IMR-90 (cell line): Measurements from ENCODE around the gene PSMC3. TPM values are rescaled to one million over a fixed set of nuclear protein-coding genes. Genes with fewer than 3 reads are reported as not detected.

Source experiments
- ATAC-seq: fragments of 200-7000 bp; cut with Tn5 transposase; 2 replicates; pipeline ENCODE4 v1.9.1; 2020; ENCODE audit warnings: low read depth, mild to moderate bottlenecking, moderate library complexity
- BruUV-seq: library from RNA; stranded (reverse); fragments of 400-500 nt; replicated peaks from 2 replicates; lab custom pipeline; 2021; lab: Mats Ljungman, UMichigan
- CTCF ChIA-PET: fragments of 300-600 bp; formaldehyde crosslinking; extraction: SDS; loops from one replicate; lab custom pipeline; 2021; ENCODE audit warnings: antibody characterized with exemption; lab: Yijun Ruan, JAX
- POLR2A ChIA-PET: fragments of 300-600 bp; sonication (Branson Sonifier 250); formaldehyde crosslinking; loops from one replicate; lab custom pipeline; 2022; ENCODE audit warnings: antibody characterized with exemption; ENCODE audit not compliant: unreplicated experiment; lab: Charles Lee
- DNase-seq: peaks from one replicate; pipeline ENCODE4 v3.0.0; 2013
- H2AFZ ChIP-seq: replicated peaks from 2 replicates; pipeline ENCODE3; 2013; ENCODE audit warnings: low read length, mild to moderate bottlenecking; ENCODE audit not compliant: poor library complexity
- H2AK5ac ChIP-seq: 2 replicates; pipeline ENCODE4 v1.6.1; 2013; ENCODE audit warnings: low read depth, low read length, inconsistent platforms
- H2AK9ac ChIP-seq: replicated peaks from 2 replicates; pipeline ENCODE3; 2013; ENCODE audit warnings: mild to moderate bottlenecking, low read depth, low read length, moderate library complexity; ENCODE audit not compliant: poor library complexity
- H2BK120ac ChIP-seq: 2 replicates; pipeline ENCODE4 v1.6.1; 2013; ENCODE audit warnings: low read depth, low read length, inconsistent platforms
- H2BK15ac ChIP-seq: 3 replicates; pipeline ENCODE4 v1.6.1; 2013; ENCODE audit warnings: low read depth, low read length, inconsistent platforms
- H2BK20ac ChIP-seq: 2 replicates; pipeline ENCODE4 v1.6.1; 2013; ENCODE audit warnings: low read depth, mild to moderate bottlenecking, inconsistent platforms, low read length, moderate library complexity
- H2BK5ac ChIP-seq: 2 replicates; pipeline ENCODE4 v1.6.1; 2013; ENCODE audit warnings: mild to moderate bottlenecking, low read depth, low read length, inconsistent platforms; ENCODE audit not compliant: poor library complexity, severe bottlenecking
- H3K14ac ChIP-seq: replicated peaks from 2 replicates; pipeline ENCODE4 v1.6.1; 2013; ENCODE audit warnings: low read depth, low read length, inconsistent platforms
- H3K18ac ChIP-seq: 2 replicates; pipeline ENCODE4 v1.6.1; 2013; ENCODE audit warnings: low read depth, low read length, control low read depth
- H3K23ac ChIP-seq: 2 replicates; pipeline ENCODE4 v1.6.1; 2013; ENCODE audit warnings: low read depth, low read length, inconsistent platforms
- H3K27ac ChIP-seq: 2 replicates; pipeline ENCODE4 v1.5.1; 2013; ENCODE audit warnings: mild to moderate bottlenecking, control low read depth, low read length; ENCODE audit not compliant: insufficient read depth
- H3K27me3 ChIP-seq: 2 replicates; pipeline ENCODE4 v1.6.1; 2013; ENCODE audit warnings: low read length; ENCODE audit not compliant: control insufficient read depth, insufficient read depth
- H3K36me3 ChIP-seq: 2 replicates; pipeline ENCODE4 v1.6.1; 2013; ENCODE audit warnings: low read length, mixed read lengths; ENCODE audit not compliant: control insufficient read depth, insufficient read depth
- H3K4ac ChIP-seq: 2 replicates; pipeline ENCODE4 v1.6.1; 2013; ENCODE audit warnings: low read depth, low read length, inconsistent platforms
- H3K4me1 ChIP-seq: 2 replicates; pipeline ENCODE4 v1.6.1; 2013; ENCODE audit warnings: low read length, mixed read lengths; ENCODE audit not compliant: control insufficient read depth, insufficient read depth
- H3K4me2 ChIP-seq: 2 replicates; pipeline ENCODE4 v1.6.1; 2013; ENCODE audit warnings: low read depth, mild to moderate bottlenecking, control low read depth, low read length, moderate library complexity
- H3K4me3 ChIP-seq: 2 replicates; pipeline ENCODE4 v1.5.1; 2013; ENCODE audit warnings: low read depth, mild to moderate bottlenecking, control low read depth, low read length, moderate library complexity; ENCODE audit not compliant: insufficient read depth
- H3K56ac ChIP-seq: 2 replicates; pipeline ENCODE4 v1.6.1; 2013; ENCODE audit warnings: low read length, inconsistent platforms; ENCODE audit not compliant: insufficient read depth; ENCODE audit errors: extremely low read depth
- H3K79me1 ChIP-seq, 2 experiments: 2 replicates each; pipeline ENCODE4 v1.6.1; 2013; ENCODE audit warnings: low read length in 2 of 2, inconsistent platforms in 1 of 2, low read depth in 1 of 2
- H3K9ac ChIP-seq: 2 replicates; pipeline ENCODE4 v1.6.1; 2013; ENCODE audit warnings: low read depth, low read length, control low read depth
- H3K9me1 ChIP-seq: 2 replicates; pipeline ENCODE4 v1.6.1; 2013; ENCODE audit warnings: low read length, inconsistent platforms; ENCODE audit not compliant: insufficient read depth
- H3K9me3 ChIP-seq: 2 replicates; pipeline ENCODE4 v1.6.1; 2013; ENCODE audit warnings: low read length; ENCODE audit not compliant: control insufficient read depth, insufficient read depth
- H4K20me1 ChIP-seq: 2 replicates; pipeline ENCODE4 v1.6.1; 2013; ENCODE audit warnings: low read length, inconsistent platforms; ENCODE audit not compliant: insufficient read depth
- H4K5ac ChIP-seq: 2 replicates; pipeline ENCODE4 v1.6.1; 2013; ENCODE audit warnings: mild to moderate bottlenecking, low read depth, low read length, control low read depth
- H4K8ac ChIP-seq, 2 experiments: 2 replicates each; pipeline ENCODE4 v1.6.1; 2013; ENCODE audit warnings: low read depth in 2 of 2, low read length in 2 of 2, control low read depth in 1 of 2, inconsistent platforms in 1 of 2
- H4K91ac ChIP-seq: 2 replicates; pipeline ENCODE4 v1.6.1; 2013; ENCODE audit warnings: low read depth, low read length, inconsistent platforms; ENCODE audit not compliant: insufficient read depth
- CEBPB ChIP-seq: IDR thresholded peaks from 2 replicates; pipeline ENCODE4 v1.6.1; 2012; ENCODE audit warnings: low read depth, low read length, improper control_type of control experiment
- CHD1 ChIP-seq: IDR thresholded peaks from 2 replicates; pipeline ENCODE4 v1.6.1; 2012; ENCODE audit warnings: low read depth, low read length, improper control_type of control experiment
- ELK1 ChIP-seq: fragments of 150-350 bp; IDR thresholded peaks from 2 replicates; pipeline ENCODE4 v1.6.1; 2016; ENCODE audit warnings: low read depth, mild to moderate bottlenecking, low read length, moderate library complexity, borderline replicate concordance
- FOS ChIP-seq: fragments of 150-350 bp; IDR thresholded peaks from 2 replicates; pipeline ENCODE4 v1.6.1; 2016; ENCODE audit warnings: low read depth, low read length
- MXI1 ChIP-seq: IDR thresholded peaks from 2 replicates; pipeline ENCODE4 v1.6.1; 2012; ENCODE audit warnings: low read depth, mild to moderate bottlenecking, low read length, moderate library complexity, borderline replicate concordance
- WGBS, 2 experiments: methylation state at CpG; one replicate each; pipeline versions ENCODE4 v1.1.5 to v1.1.7; 2013; ENCODE audit warnings: missing lambda C conversion rate in 2 of 2; ENCODE audit not compliant: insufficient read length in 1 of 2; ENCODE audit errors: extremely low coverage in 2 of 2; 5-methylcytosine and 5-hydroxymethylcytosine counted together
- dilution Hi-C: fragments of 300-500 bp; cut with HindIII; formaldehyde crosslinking; loops from one replicate; pipeline ENCODE4 v1.14.3; 2018; ENCODE audit warnings: low sequenced_read_pairs; ENCODE audit not compliant: unreplicated experiment
- in situ Hi-C: fragments of 300-500 bp; cut with MboI; formaldehyde crosslinking; loops from 3 replicates; pipeline ENCODE4 v1.14.3; 2019; ENCODE audit warnings: low sequenced_read_pairs, inconsistent platforms, mixed read lengths
- intact Hi-C: fragments of 100-400 bp; cut with micrococcal nuclease; formaldehyde crosslinking; loops from 2 replicates; pipeline ENCODE4 v1.10.0; 2022
- polyA plus RNA-seq, 3 experiments: library from polyadenylated mRNA; depleted of rRNA; stranded (reverse); fragments of >200 nt; gene quantifications; 2 replicates each; pipeline ENCODE4 v1.2.3, GENCODE V29; 2012; ENCODE audit warnings: low replicate concordance in 1 of 3
- total RNA-seq: library from RNA; depleted of rRNA; stranded (reverse); fragments of >200 nt; gene quantifications from 2 replicates; pipeline ENCODE4 v1.2.3, GENCODE V29; 2012

Gene PSMC3
- total and polyA plus RNA-seq, 2 of the 4 experiments (the other 2 are of a cell fraction) = 238 to 253 TPM

- ChIA-PET POLR2A (no interaction called here), CTCF (no interaction called here)
- no peak within 1 kb of the TSS for H3K9ac ChIP-seq
- H4K91ac ChIP-seq = no peak within 1 kb of the TSS
- no peak within 1 kb of the TSS for H2BK5ac ChIP-seq
- no peak within 1 kb of the TSS for H2BK120ac ChIP-seq
- no peaks in the 10 kb centered on the region for H3K79me1 ChIP-seq
- no peak within 1 kb of the TSS for H3K18ac ChIP-seq
- TF ChIP-seq CEBPB (no peak), MXI1 (no peak), CHD1 (no peak), FOS (no peak), ELK1 (no peak)
- H4K8ac ChIP-seq = no peak within 1 kb of the TSS
- H3K4me1 ChIP-seq = no peaks in the 10 kb centered on the region
- no peaks in the 10 kb centered on the region for H3K27me3 ChIP-seq
- BruUV-seq = no TSS peak
- no peak within 1 kb of the TSS for H2BK15ac ChIP-seq
- intact Hi-C loops (no loop called here), in situ Hi-C loops (no loop called here), dilution Hi-C loops (no loop called here)
- 77% methylated on average over 14 of the region's 32 CpGs; no CpG with 5 or more reads in 1 of the 2 experiments for WGBS, 2 experiments
- H2AFZ ChIP-seq = peak within 1 kb of the TSS; percentile 3
- H4K20me1 ChIP-seq = no peaks in the 10 kb centered on the region
- no peak within 1 kb of the TSS; the same call in 1 of the 2 replicates for H2AK5ac ChIP-seq
- H2BK20ac ChIP-seq = no peak within 1 kb of the TSS
- no peak within 1 kb of the TSS for H3K4me2 ChIP-seq
- no peak within 1 kb of the TSS for H3K56ac ChIP-seq
- H3K9me3 ChIP-seq = no peaks in the 10 kb centered on the region
- no peak within 1 kb of the TSS for H4K5ac ChIP-seq
- no peaks in the 10 kb centered on the region for H3K36me3 ChIP-seq
- no peak within 1 kb of the TSS for H3K4ac ChIP-seq
- no peak within 1 kb of the TSS for H3K23ac ChIP-seq
- DNase-seq (no peak), ATAC-seq (no peak)
- H3K9me1 ChIP-seq = no peaks in the 10 kb centered on the region
- no peak within 1 kb of the TSS for H3K27ac ChIP-seq
- H2AK9ac ChIP-seq = no peak within 1 kb of the TSS
- H3K14ac ChIP-seq = no peak within 1 kb of the TSS
- H3K4me3 ChIP-seq = no peak within 1 kb of the TSS
Observed at GRCh38 chr11:47448566-47449427, 22.6 kb upstream of the PSMC3 start, which contains the start of gene RAPSN. Gene RAPSN (minus strand): TSS chr11:47449136. CDS start chr11:47448964, 172 bp downstream.
